Natural killer cell (primary cell): ENCODE measurements around the gene SORT1. TPM values are rescaled to one million over a fixed set of nuclear protein-coding genes. Genes with fewer than 3 reads are reported as not detected.

ENCODE experiments used
- ATAC-seq, 3 donors: fragments of 150-1000 bp in 2 of 3; fragments of 200-7000 bp in 1 of 3; cut with Tn5 transposase; 1 replicate in 1 of 3; 2 replicates in 2 of 3; pipeline ENCODE4 v1.10.0; 2021; ENCODE audit warnings: mild to moderate bottlenecking in 2 of 3, moderate library complexity in 2 of 3
- DNase-seq, 2 donors: peaks; one replicate each; pipeline versions ENCODE4 v3.0.0 to v3.0.0-alpha.2; 2013 to 2021; ENCODE audit warnings: mixed read lengths in 1 of 2
- H3K27ac ChIP-seq: one replicate; pipeline ENCODE4 v1.5.1; 2013; ENCODE audit warnings: mild to moderate bottlenecking, low read length
- H3K27me3 ChIP-seq: one replicate; pipeline ENCODE4 v1.6.1; 2013; ENCODE audit warnings: low read length; ENCODE audit not compliant: control insufficient read depth, insufficient read depth
- H3K36me3 ChIP-seq: one replicate; pipeline ENCODE4 v1.6.1; 2013; ENCODE audit warnings: low read length; ENCODE audit not compliant: control insufficient read depth, insufficient read depth
- H3K4me1 ChIP-seq: one replicate; pipeline ENCODE4 v1.6.1; 2013; ENCODE audit warnings: low read length; ENCODE audit not compliant: control insufficient read depth, insufficient read depth
- H3K4me3 ChIP-seq: one replicate; pipeline ENCODE4 v1.5.1; 2013; ENCODE audit warnings: low read length
- H3K9me3 ChIP-seq: one replicate; pipeline ENCODE4 v1.6.1; 2013; ENCODE audit warnings: low read length; ENCODE audit not compliant: control insufficient read depth, insufficient read depth
- H3K27ac Mint-ChIP-seq, 2 donors: one replicate each; pipeline ENCODE4 v1.8.0; 2022; ENCODE audit warnings: mild to moderate bottlenecking in 2 of 2, mixed read lengths in 2 of 2, moderate library complexity in 1 of 2
- H3K27me3 Mint-ChIP-seq, 2 donors: one replicate each; pipeline ENCODE4 v1.8.0; 2022; ENCODE audit warnings: low read depth in 2 of 2, mixed read lengths in 2 of 2
- H3K36me3 Mint-ChIP-seq: one replicate; pipeline ENCODE4 v1.8.0; 2022; ENCODE audit warnings: mixed read lengths
- H3K4me1 Mint-ChIP-seq, 2 donors: one replicate each; pipeline ENCODE4 v1.8.0; 2022; ENCODE audit warnings: mixed read lengths in 2 of 2
- H3K4me3 Mint-ChIP-seq: one replicate; pipeline ENCODE4 v1.8.0; 2022; ENCODE audit warnings: mild to moderate bottlenecking, moderate library complexity, mixed read lengths
- H3K9me3 Mint-ChIP-seq, 2 donors: one replicate each; pipeline ENCODE4 v1.8.0; 2022; ENCODE audit warnings: mixed read lengths in 2 of 2
- WGBS: methylation state at CpG from one replicate; pipeline ENCODE4 v1.1.7; 2013; ENCODE audit warnings: missing lambda C conversion rate; ENCODE audit not compliant: insufficient coverage; 5-methylcytosine and 5-hydroxymethylcytosine counted together
- intact Hi-C: fragments of 100-400 bp; cut with micrococcal nuclease; formaldehyde crosslinking; loops from one replicate; pipeline ENCODE4 v1.14.2; 2022
- total RNA-seq, 4 donors: library from RNA; stranded (reverse); fragments of 120-200 nt in 1 of 4; gene quantifications; one replicate each; pipeline versions ENCODE4 v1.2.3 to v1.2.4, GENCODE V29; 2013 to 2022
- TF ChIP-seq, protein P1 (sequence below): fragments of 200-600 bp; IDR thresholded peaks from one replicate; pipeline ENCODE4 v1.8.0; 2022; ENCODE audit warnings: antibody characterized with exemption

Gene SORT1
- total RNA-seq, 3 donors from 2014 or later (not counting 1 experiment from before 2014, with no cell fraction given) = 2.7 to 7.1 (median 3.7) TPM

GRCh38 chr1:109327285-109327684 is 70.4 kb downstream of the SORT1 start:
- Mint-ChIP-seq H3K36me3 (peaks cover 15% of the 10 kb centered on the region), H3K9me3 (peaks cover 3 to 5% of the 10 kb centered on the region in 2 donors), H3K27ac (no peak overlapping the region), H3K4me3 (no peak overlapping the region), H3K27me3 (no peaks in the 10 kb centered on the region), H3K4me1 (no peaks in the 10 kb centered on the region)
- H3K36me3 ChIP-seq = no peaks in the 10 kb centered on the region
- H3K27ac ChIP-seq = no peak overlapping the region
- no peak overlapping the region for H3K4me3 ChIP-seq
- intact Hi-C loops = no loop called here
- DNase-seq (no peak), ATAC-seq (no peak)
- TF ChIP-seq, protein P1, sequence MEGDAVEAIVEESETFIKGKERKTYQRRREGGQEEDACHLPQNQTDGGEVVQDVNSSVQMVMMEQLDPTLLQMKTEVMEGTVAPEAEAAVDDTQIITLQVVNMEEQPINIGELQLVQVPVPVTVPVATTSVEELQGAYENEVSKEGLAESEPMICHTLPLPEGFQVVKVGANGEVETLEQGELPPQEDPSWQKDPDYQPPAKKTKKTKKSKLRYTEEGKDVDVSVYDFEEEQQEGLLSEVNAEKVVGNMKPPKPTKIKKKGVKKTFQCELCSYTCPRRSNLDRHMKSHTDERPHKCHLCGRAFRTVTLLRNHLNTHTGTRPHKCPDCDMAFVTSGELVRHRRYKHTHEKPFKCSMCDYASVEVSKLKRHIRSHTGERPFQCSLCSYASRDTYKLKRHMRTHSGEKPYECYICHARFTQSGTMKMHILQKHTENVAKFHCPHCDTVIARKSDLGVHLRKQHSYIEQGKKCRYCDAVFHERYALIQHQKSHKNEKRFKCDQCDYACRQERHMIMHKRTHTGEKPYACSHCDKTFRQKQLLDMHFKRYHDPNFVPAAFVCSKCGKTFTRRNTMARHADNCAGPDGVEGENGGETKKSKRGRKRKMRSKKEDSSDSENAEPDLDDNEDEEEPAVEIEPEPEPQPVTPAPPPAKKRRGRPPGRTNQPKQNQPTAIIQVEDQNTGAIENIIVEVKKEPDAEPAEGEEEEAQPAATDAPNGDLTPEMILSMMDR = no peak
- 98% methylated on average over 4 of the region's 5 CpGs for WGBS
- peaks cover 3% of the 10 kb centered on the region for H3K9me3 ChIP-seq
- H3K27me3 ChIP-seq = no peaks in the 10 kb centered on the region
- no peaks in the 10 kb centered on the region for H3K4me1 ChIP-seq

DNA sequence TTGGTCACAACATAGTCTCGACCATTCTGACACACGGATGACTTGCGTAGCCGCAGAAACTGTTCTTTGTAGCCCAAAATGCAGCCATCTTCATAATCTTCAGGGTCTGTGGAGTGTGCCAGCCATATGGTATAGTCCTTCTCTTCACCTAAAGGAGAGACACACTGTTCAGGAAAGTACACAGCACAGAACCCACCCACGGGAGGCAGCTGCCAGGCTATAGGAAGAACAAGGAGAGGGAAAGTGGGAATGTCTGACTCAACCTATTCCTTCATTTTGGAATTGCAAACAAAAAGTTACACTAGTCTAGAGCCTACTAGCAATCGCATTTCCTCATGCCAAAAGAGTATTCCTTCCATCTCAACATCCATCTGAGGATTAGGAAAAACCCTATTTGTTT is 74.7 kb downstream of the SORT1 start:
- Histone ChIP-seq H3K27me3 (no peaks in the 10 kb centered on the region), H3K9me3 (no peaks in the 10 kb centered on the region), H3K4me1 (no peaks in the 10 kb centered on the region), H3K4me3 (no peak overlapping the region), H3K27ac (no peak overlapping the region), H3K36me3 (no peaks in the 10 kb centered on the region)
- no peak overlapping the region for H3K4me3 Mint-ChIP-seq
- 94% methylated on average over 5 of the region's 6 CpGs for WGBS
- no peaks in the 10 kb centered on the region for H3K27me3 Mint-ChIP-seq
- TF ChIP-seq, protein P1 = no peak
- no peaks in the 10 kb centered on the region for H3K4me1 Mint-ChIP-seq
- intact Hi-C loops = no loop called here
- H3K36me3 Mint-ChIP-seq = no peaks in the 10 kb centered on the region
- no peaks in the 10 kb centered on the region for H3K9me3 Mint-ChIP-seq
- H3K27ac Mint-ChIP-seq = no peak overlapping the region
- no peak for ATAC-seq
- DNase-seq = no peak

DNA sequence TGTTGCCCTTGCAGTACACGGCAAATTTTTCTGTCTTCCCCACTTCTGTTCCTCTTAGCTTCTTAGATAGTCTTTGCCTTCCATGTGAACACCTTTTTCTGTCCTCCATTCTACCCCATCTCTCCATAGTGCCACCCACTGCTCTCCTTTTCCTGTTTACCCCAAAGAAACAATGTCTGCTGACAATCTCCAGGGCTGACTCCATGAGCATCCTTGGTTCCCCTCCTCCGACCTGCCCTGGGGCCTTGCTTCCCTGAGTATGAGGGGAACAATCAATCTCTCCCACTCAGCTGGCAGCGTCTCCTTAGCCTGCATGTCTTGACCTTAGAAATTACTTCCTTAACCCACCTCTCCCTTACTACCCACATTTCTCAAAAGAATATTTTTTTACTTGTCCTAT is 78.6 kb downstream of the SORT1 start:
- 97% methylated on average over 3 of the region's 3 CpGs for WGBS

GRCh38 chr1:109316506-109316905 is 81.2 kb downstream of the SORT1 start:
- no peak overlapping the region for H3K27ac Mint-ChIP-seq
- Histone ChIP-seq H3K9me3 (no peaks in the 10 kb centered on the region), H3K4me3 (no peak overlapping the region), H3K4me1 (no peaks in the 10 kb centered on the region), H3K36me3 (no peaks in the 10 kb centered on the region), H3K27ac (no peak overlapping the region), H3K27me3 (no peaks in the 10 kb centered on the region)
- intact Hi-C loops = no loop called here
- DNase-seq (no peak), ATAC-seq (no peak)
- H3K27me3 Mint-ChIP-seq = no peaks in the 10 kb centered on the region
- H3K4me1 Mint-ChIP-seq = no peaks in the 10 kb centered on the region
- WGBS = 82% methylated on average over 1 of the region's 1 CpG
- H3K4me3 Mint-ChIP-seq = no peak overlapping the region
- H3K9me3 Mint-ChIP-seq = no peaks in the 10 kb centered on the region
- no peaks in the 10 kb centered on the region for H3K36me3 Mint-ChIP-seq
- TF ChIP-seq, protein P1 = no peak

More for the DNA sequence above, 78.6 kb downstream of the SORT1 start:
- Histone ChIP-seq H3K27ac (no peak overlapping the region), H3K36me3 (no peaks in the 10 kb centered on the region), H3K4me3 (no peak overlapping the region), H3K27me3 (no peaks in the 10 kb centered on the region), H3K4me1 (no peaks in the 10 kb centered on the region), H3K9me3 (no peaks in the 10 kb centered on the region)
- H3K4me1 Mint-ChIP-seq = no peaks in the 10 kb centered on the region
- no peak for ATAC-seq
- intact Hi-C loops = no loop called here
- H3K27ac Mint-ChIP-seq = no peak overlapping the region
- TF ChIP-seq, protein P1 = no peak
- H3K4me3 Mint-ChIP-seq = no peak overlapping the region
- no peaks in the 10 kb centered on the region for H3K36me3 Mint-ChIP-seq
- DNase-seq = no peak
- no peaks in the 10 kb centered on the region for H3K27me3 Mint-ChIP-seq
- H3K9me3 Mint-ChIP-seq = no peaks in the 10 kb centered on the region
